ENCODE measurements around the gene PFN4.
"Not testable (repeated sequence)": the region's sequence is repeated elsewhere in the genome, so short reads cannot be mapped to it uniquely, and the experiment has no call there.

The PFN4 gene

DNA sequence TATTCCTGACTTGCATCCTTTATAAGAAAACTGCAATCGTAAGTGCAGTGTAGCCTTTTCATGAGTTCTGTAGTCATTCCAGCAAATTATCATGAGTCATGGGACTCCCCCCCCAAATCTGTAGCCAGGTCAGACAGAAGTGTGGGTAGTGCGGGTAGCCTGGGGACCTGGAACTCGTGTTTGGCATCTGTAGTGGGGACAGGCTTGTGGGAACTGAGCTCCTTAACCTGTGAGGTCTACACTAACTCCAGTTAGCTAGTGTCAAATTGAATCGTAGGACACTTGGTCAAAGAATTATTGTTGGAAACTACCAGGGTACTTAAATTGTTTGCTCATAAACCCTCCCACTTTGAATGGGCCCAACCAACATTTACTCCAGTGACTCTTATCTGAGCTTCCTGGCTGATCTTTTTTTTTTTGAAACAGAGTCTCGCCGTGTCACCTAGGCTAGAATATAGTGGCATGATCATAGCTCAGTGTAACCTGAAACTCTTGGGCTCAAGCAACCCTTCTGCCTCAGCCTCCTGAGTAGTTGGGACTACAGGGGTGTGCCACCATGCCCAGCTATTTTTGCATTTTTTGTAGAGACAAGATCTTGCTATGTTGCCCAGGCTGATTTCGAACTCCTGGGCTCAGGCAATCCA, 12.4 kb downstream of the PFN4 start:
- no peak for DNase-seq

DNA sequence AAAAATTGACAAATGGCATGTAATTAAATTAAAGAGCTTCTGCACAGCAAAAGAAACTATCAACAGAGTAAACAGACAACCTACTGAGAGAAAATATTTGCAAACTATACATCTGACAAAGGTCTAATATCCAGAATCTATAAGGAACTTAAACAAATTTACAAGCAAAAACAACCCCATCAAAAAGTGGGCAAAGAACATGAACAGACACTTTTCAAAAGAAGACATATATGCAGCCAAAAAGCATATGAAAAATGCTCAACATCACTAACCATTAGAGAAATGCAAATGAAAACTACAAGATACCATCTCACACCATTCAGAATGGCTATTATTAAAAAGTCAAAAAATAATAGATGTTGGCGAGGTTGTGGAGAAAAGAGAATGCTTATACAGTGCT, 13.7 kb downstream of the PFN4 start:
- not testable (repeated sequence) for DNase-seq

DNA sequence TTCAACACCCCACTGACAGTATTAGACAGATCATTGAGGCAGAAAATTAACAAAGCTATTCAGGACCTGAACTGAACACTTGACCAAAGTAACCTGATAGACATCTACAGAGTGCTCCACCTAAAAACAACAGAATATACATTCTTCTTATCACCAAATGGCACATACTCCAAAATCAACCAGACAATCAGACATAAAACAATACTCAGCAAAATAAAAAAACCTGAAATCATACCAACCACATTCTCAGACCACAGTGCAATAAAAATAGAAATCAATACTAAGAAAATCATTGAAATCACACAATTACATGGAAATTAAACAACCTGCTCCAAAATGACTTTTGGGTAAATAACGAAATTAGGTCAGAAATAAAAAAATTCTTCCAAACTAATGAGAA, 15.8 kb downstream of the PFN4 start:
- no peak for DNase-seq

- DNase-seq = no peak
Measured at GRCh38 chr2:24106786-24107185, 16.3 kb downstream of the PFN4 start.

GRCh38 chr2:24105816-24106215, 17.3 kb downstream of the PFN4 start:
- no peak for DNase-seq

DNA sequence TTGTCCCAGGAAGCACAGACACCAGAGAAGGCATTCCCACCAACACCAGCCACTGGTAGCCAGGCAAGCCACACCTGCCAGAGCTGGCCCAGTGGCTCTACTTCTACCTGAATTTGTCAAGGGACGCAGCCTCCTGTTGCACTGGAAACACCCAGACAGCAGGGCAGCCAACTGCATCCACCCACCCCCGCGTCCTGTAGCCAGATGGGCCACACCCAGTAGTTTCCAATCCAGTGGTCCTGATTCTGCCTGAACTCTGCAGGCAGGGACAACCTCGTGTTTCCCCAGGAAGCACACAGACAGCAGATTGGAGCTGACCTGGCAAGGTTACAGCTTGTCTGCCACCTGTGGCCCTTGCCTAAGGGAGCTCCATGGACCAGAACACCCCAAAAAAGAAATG, 18.2 kb downstream of the PFN4 start:
- DNase-seq = no peak

- DNase-seq = no peak
Measured at GRCh38 chr2:24104110-24104650, 19.0 kb downstream of the PFN4 start.

- DNase-seq = no peak
Measured at GRCh38 chr2:24102677-24103076, 20.5 kb downstream of the PFN4 start.

DNA sequence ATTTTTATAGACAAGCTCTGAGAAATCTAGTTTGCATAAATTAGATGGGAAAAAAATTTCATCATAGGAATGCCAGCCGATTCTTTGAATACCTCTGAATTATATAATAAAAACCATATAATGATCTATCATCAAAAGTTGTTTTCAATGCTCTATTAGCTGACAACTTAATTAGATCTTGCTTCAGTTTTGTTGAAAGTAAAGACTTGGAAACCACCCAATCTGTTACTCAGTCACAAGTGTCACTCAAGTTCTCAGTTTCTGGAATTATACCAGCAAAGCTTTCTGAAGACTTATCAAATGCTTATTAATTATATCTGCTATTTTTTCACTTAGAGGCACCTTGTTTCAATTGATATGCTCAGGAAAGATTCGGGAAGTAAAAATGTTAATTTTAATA, 21.1 kb downstream of the PFN4 start:
- no peak for DNase-seq

DNA sequence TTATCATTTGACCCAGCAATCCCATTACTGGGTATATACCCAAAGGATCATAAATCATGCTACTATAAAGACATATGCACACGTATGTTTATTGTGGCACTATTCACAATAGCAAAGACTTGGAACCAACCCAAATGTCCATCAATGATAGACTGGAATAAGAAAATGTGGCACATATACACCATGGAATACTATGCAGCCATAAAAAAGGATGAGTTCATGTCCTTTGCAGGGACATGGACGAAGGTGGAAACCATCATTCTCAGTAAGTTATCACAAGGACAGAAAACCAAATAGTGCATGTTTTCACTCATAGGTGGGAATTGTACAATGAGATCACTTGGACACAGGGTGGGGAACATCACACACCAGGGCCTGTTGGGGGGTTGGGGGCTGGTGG, 22.4 kb downstream of the PFN4 start:
- not testable (repeated sequence) for DNase-seq

GRCh38 chr2:24095171-24095677, 27.9 kb downstream of the PFN4 start:
- not testable (repeated sequence) for DNase-seq

DNA sequence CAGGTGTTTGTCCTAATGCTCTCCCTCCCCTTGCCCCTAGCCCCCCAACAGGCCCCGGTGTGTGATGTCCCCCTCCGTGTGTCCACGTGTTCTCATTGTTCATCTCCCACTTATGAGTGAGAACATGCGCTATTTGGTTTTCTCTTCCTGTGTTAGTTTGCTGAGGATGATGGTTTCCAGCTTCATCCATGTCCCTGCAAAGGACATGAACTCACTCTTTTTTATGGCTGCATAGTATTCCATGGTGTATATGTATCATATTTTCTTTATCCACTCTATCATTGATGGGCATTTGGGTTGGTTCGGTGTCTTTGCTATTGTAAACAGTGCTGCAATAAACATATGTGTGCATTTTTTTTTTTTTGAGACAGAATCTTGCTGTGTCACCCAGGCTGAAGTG, 29.9 kb downstream of the PFN4 start:
- DNase-seq = not testable (repeated sequence)

DNA sequence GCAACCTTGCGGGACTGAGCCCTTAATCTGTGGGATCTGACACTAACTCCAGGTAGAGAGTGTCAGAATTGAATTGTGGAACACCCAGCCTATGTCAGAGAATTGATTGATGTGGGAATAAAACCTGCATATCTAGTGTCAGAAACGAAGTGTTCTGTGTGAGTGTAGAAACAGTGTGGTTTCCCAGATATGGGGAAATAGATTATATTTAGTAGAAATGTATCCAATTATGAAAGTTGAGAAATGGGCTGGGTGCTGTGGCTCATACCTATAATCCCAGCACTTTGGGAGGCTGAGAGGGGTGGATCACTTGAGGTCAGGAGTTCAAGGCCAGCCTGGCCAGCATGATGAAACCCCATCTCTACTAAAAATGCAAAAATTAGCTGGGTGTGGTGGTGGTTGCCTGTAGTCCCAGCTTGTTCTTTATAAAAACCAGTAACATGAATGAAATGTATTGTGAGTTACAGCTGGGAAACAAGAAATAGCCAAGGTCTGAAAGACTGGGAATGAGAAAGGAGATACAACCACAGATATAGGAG, 34.2 kb downstream of the PFN4 start:
- DNase-seq = no peak

DNA sequence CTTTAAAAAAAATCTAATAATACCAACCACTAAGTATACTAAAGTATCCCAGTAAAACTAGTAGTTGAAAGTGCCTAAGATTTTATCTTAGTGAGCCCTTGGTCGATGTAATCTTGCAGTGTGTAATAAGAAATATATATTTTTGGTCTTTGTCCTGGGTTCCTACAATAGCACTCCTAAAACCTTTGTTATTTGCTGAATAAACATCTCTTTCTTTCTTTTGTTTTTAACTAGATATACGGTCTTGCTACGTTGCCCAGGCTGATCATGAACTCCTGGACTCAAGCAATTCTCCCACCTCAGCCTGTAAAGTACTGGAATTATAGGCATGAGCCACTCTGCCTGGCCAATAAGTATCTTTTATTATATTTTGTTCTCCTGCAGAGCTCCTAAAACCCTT, 36.1 kb downstream of the PFN4 start:
- no peak for DNase-seq

DNA sequence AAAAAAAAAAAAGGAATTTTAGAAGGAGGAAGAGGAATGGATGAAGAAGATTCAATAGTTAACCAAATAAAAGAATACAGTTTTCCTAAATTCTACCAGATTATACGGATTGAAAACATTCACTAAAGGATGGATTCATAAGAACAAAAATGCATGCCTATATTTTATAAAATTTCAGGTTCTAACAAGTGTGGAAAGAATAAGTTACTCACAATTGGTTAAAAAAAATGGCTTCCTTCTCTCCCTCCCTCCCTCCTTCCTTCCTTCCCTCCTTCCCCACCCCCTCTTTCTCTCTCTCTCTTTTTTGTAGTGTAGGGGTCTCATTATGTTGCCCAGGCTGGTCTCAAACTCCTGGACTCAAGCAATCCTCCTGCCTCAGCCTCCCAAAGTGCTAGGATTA, 36.9 kb downstream of the PFN4 start:
- no peak for DNase-seq

- DNase-seq = no peak
Measured at GRCh38 chr2:24085200-24085489, 38.0 kb downstream of the PFN4 start.

GRCh38 chr2:24084386-24085199, 38.5 kb downstream of the PFN4 start, which contains the start of gene TP53I3:
TP53I3 (minus strand) TSS chr2:24084834; CDS start chr2:24084326, 508 bp downstream.
- DNase-seq = peak; percentile 79 to 96

GRCh38 chr2:24083567-24084385, 39.4 kb downstream of the PFN4 start:
- DNase-seq = peak; percentile 94 to 96

DNA sequence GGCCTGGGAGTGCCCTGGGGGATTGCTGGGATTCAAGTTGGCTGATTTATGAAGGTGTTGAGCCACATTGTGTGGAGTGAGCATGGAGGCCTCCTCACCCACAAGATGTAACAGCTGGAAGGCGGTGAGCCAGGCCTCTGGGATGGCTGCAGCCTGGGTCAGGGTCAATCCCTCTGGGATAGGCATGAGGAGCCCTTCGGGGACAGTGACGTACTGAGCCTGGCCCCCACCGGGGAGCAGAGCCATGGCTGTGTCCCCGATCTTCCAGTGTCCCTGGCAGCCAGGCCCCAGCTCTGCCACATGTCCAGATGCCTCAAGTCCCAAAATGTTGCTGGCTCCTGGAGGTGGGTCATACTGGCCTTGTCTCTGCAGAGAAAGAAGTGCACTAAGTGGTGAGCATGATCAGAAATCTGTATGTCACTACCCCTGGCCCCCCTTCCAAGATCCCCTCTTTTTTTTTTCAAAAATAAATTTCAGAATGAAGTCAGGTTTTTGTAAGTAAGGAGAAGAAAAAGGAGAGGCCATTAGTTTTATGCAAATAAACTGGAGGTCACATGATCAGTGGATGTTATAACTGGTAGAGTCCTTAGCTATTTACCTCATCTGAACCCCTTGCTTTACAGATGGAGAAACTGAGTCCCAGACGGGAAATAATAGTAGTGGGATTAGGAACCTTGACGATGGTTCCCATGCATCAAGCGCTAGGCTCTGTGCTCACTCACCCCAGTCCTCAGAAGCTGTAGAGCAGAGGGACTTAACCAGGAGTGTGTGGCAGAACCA, 40.2 kb downstream of the PFN4 start:
- DNase-seq = peak in 1 of 2 experiments; percentile 35

- no peak for DNase-seq
Measured at GRCh38 chr2:24080701-24081100, 42.4 kb downstream of the PFN4 start.

GRCh38 chr2:24077879-24078278, 45.3 kb downstream of the PFN4 start:
- DNase-seq = no peak

GRCh38 chr2:24077535-24077877, 45.6 kb downstream of the PFN4 start:
- DNase-seq = peak in 1 of 2 experiments; percentile 50
